ENCODE data around the gene OCA2. TPM values are rescaled to one million over a fixed set of nuclear protein-coding genes. Genes with fewer than 3 reads are reported as not detected.

The OCA2 gene
- total RNA-seq, 2 donors from 2014 or later: 0.10 to 0.82 TPM

- no peak overlapping the region for H3K4me3 ChIP-seq
- H3K9ac ChIP-seq (ENCODE audit: low read depth in 2 of 2, low read length in 2 of 2): no peak overlapping the region
- DNase-seq: no peak
- intact Hi-C loops (cut with DNase I): no loop called here
- TF ChIP-seq CTCF (IDR thresholded peaks at IDR 0.05): no peak
- H3K27me3 ChIP-seq: no peaks in the 10 kb centered on the region
- no peaks in the 10 kb centered on the region for H3K9me3 ChIP-seq
- H3K4me1 ChIP-seq: no peaks in the 10 kb centered on the region
- H3K36me3 ChIP-seq: no peaks in the 10 kb centered on the region
- H3K27ac ChIP-seq: no peak overlapping the region
These were observed 236.1 kb downstream of the OCA2 start for GRCh38 chr15:27863000-27863399.

GRCh38 chr15:27861171-27861570 lies 237.9 kb downstream of the OCA2 start:
- no peaks in the 10 kb centered on the region for H3K4me1 ChIP-seq
- no peak for DNase-seq
- H3K36me3 ChIP-seq: no peaks in the 10 kb centered on the region
- H3K9ac ChIP-seq (ENCODE audit: low read depth in 2 of 2, low read length in 2 of 2): no peak overlapping the region
- intact Hi-C loops (cut with DNase I): no loop called here
- no peak overlapping the region for H3K27ac ChIP-seq
- no peaks in the 10 kb centered on the region for H3K9me3 ChIP-seq
- no peak for TF ChIP-seq CTCF (IDR thresholded peaks at IDR 0.05)
- no peaks in the 10 kb centered on the region for H3K27me3 ChIP-seq
- H3K4me3 ChIP-seq: no peak overlapping the region

- H3K9ac ChIP-seq (ENCODE audit: low read depth in 2 of 2, low read length in 2 of 2): no peak overlapping the region
These were observed 244.0 kb downstream of the OCA2 start for GRCh38 chr15:27855137-27855536.

GRCh38 chr15:27854601-27855000 lies 244.5 kb downstream of the OCA2 start:
- intact Hi-C loops (cut with DNase I): no loop called here
- H3K27me3 ChIP-seq: no peaks in the 10 kb centered on the region
- H3K4me1 ChIP-seq: no peaks in the 10 kb centered on the region
- H3K27ac ChIP-seq: no peak overlapping the region
- H3K36me3 ChIP-seq: no peaks in the 10 kb centered on the region
- H3K4me3 ChIP-seq: no peak overlapping the region
- H3K9ac ChIP-seq (ENCODE audit: low read depth in 2 of 2, low read length in 2 of 2): no peak overlapping the region
- TF ChIP-seq CTCF (IDR thresholded peaks at IDR 0.05): no peak
- no peaks in the 10 kb centered on the region for H3K9me3 ChIP-seq
- DNase-seq: no peak

More at GRCh38 chr15:27855137-27855536, 244.0 kb downstream of the OCA2 start:
- TF ChIP-seq CTCF (IDR thresholded peaks at IDR 0.05): no peak
- H3K4me3 ChIP-seq: no peak overlapping the region
- no peaks in the 10 kb centered on the region for H3K4me1 ChIP-seq
- intact Hi-C loops (cut with DNase I): no loop called here
- no peaks in the 10 kb centered on the region for H3K9me3 ChIP-seq
- no peaks in the 10 kb centered on the region for H3K27me3 ChIP-seq
- no peaks in the 10 kb centered on the region for H3K36me3 ChIP-seq
- H3K27ac ChIP-seq: no peak overlapping the region
- no peak for DNase-seq

- DNase-seq: no peak
- H3K9ac ChIP-seq (ENCODE audit: low read depth in 2 of 2, low read length in 2 of 2): no peak overlapping the region
- no peaks in the 10 kb centered on the region for H3K9me3 ChIP-seq
- intact Hi-C loops (cut with DNase I): no loop called here
- TF ChIP-seq CTCF (IDR thresholded peaks at IDR 0.05): no peak
- H3K4me1 ChIP-seq: no peaks in the 10 kb centered on the region
- no peak overlapping the region for H3K27ac ChIP-seq
- H3K27me3 ChIP-seq: no peaks in the 10 kb centered on the region
- no peak overlapping the region for H3K4me3 ChIP-seq
- no peaks in the 10 kb centered on the region for H3K36me3 ChIP-seq
These were observed 245.3 kb downstream of the OCA2 start for GRCh38 chr15:27853624-27854455.

Data from colonic mucosa (tissue), 4 donors.